ENCODE measurements around the gene SMARCA2. TPM values are rescaled to one million over a fixed set of nuclear protein-coding genes. Genes with fewer than 3 reads are reported as not detected.

Gene SMARCA2
- total and polyA plus RNA-seq, 9 of the 15 experiments (the other 6 are each of a cell fraction or from before 2014, with no cell fraction given): 8.0 to 34.8 (median 25.5) TPM

GRCh38 chr9:1986341-1986740 lies 28.8 kb upstream of the SMARCA2 start (continued):
- TF ChIP-seq ESRRB (CRISPR knock-in tag; IDR thresholded peaks at IDR 0.05; ENCODE audit: borderline replicate concordance) (no peak), MLLT1 (IDR thresholded peaks at IDR 0.05) (no peak)

GRCh38 chr9:1989500-1989899 lies 25.6 kb upstream of the SMARCA2 start:
- WGBS (ENCODE audit: insufficient coverage, low coverage, missing lambda C conversion rate): 7% methylated on average over 2 of the region's 2 CpGs
- ChIA-PET CTCF (ENCODE audit: low intra/inter-chr PET ratio) (no interaction called here), POLR2A (no interaction called here)
- Histone ChIP-seq H3K4me1 (replicated peaks in 1 of 2; ENCODE audit: control insufficient read depth in 2 of 2, insufficient read depth in 2 of 2, low read length in 2 of 2) (no peaks in the 10 kb centered on the region), H3K9ac (ENCODE audit: insufficient read depth in 1 of 2, low read depth in 2 of 2, low read length in 2 of 2) (no peak overlapping the region), H3K4me2 (ENCODE audit: insufficient read depth, low read length) (no peak overlapping the region), H3K4me3 (no peak overlapping the region), H3K36me3 (ENCODE audit: control insufficient read depth, insufficient read depth, low read length) (no peaks in the 10 kb centered on the region), H2AFZ (ENCODE audit: low read depth, low read length) (no peak overlapping the region), H3K27ac (ENCODE audit: extremely low read depth, low read depth, low read length) (no peak overlapping the region), H3K79me2 (ENCODE audit: control insufficient read depth, insufficient read depth, low read length) (no peaks in the 10 kb centered on the region), H3K9me1 (ENCODE audit: control insufficient read depth, insufficient read depth, low read length) (no peaks in the 10 kb centered on the region), H4K20me1 (replicated peaks; ENCODE audit: control insufficient read depth, insufficient read depth, low read length) (no peaks in the 10 kb centered on the region), H3K9me3 (replicated peaks; ENCODE audit: control insufficient read depth, insufficient read depth, low read depth, low read length) (no peaks in the 10 kb centered on the region), H3K27me3 (ENCODE audit: control insufficient read depth in 2 of 2, insufficient read depth in 2 of 2, low read length in 2 of 2) (peaks cover 0 to 3% of the 10 kb centered on the region in 2 experiments; a peak in 3 of 5 replicates)
- no peak for DNase-seq (ENCODE audit: extremely low read depth in 1 of 4, low spot score in 3 of 4)
- ATAC-seq: no peak
- intact Hi-C loops (cut with micrococcal nuclease): no loop called here
- FAIRE-seq: no peak
- in situ Hi-C loops (cut with MboI): no loop called here
- no TSS peak for BruUV-seq (replicated peaks)
- no peak for TF ChIP-seq TSC22D4 (tag; IDR thresholded peaks at IDR 0.05)
- TF ChIP-seq UBTF (IDR thresholded peaks at IDR 0.05; ENCODE audit: borderline replicate concordance in 1 of 2, low read depth in 2 of 2, low read length in 2 of 2): no peak
- no peak for TF ChIP-seq ZNF740 (CRISPR knock-in tag; IDR thresholded peaks at IDR 0.05)
- no peak for TF ChIP-seq ZNF740 (tag; IDR thresholded peaks at IDR 0.05)
- TF ChIP-seq NCOR1 (IDR thresholded peaks at IDR 0.05): no peak
- no peak for TF ChIP-seq THAP12 (CRISPR knock-in tag; IDR thresholded peaks at IDR 0.05)
- TF ChIP-seq FOS (IDR thresholded peaks at IDR 0.05; ENCODE audit: extremely low read depth, insufficient read length): no peak
- TF ChIP-seq ZNF518B (CRISPR knock-in tag; IDR thresholded peaks at IDR 0.05): no peak

Measured in K562 (cell line).